HepG2 (cell line): Measurements from ENCODE around the gene CHID1. TPM values are rescaled to one million over a fixed set of nuclear protein-coding genes. Genes with fewer than 3 reads are reported as not detected.
A peak's percentile ranks its signal among the peaks of the same experiment; 100 is the strongest.

ENCODE experiments used
- ELF3 ChIP-seq: IDR thresholded peaks from 2 replicates; pipeline ENCODE4 v1.6.1; 2016; ENCODE audit warnings: missing genetic modification reagents, missing compliant biosample characterization
- ETV5 ChIP-seq: IDR thresholded peaks from 2 replicates; pipeline ENCODE4 v1.6.1; 2018; ENCODE audit warnings: missing biosample characterization, missing genetic modification reagents, inconsistent platforms, borderline replicate concordance
- HNF4G ChIP-seq, 2 experiments: sonication (generic) in 1 of 2; formaldehyde crosslinking in 1 of 2; IDR thresholded peaks; 2 replicates each; pipeline versions ENCODE4 v1.4.0 to v1.6.1; 2011 to 2020; ENCODE audit warnings: borderline replicate concordance in 2 of 2, low read depth in 2 of 2, mild to moderate bottlenecking in 2 of 2, low read length in 1 of 2, missing genetic modification reagents in 1 of 2, moderate library complexity in 1 of 2
- JDP2 ChIP-seq: sonication (generic); formaldehyde crosslinking; IDR thresholded peaks from 2 replicates; pipeline ENCODE4 v1.8.1; 2022; ENCODE audit warnings: missing genetic modification reagents, borderline replicate concordance
- KLF15 ChIP-seq: sonication (generic); formaldehyde crosslinking; IDR thresholded peaks from 2 replicates; pipeline ENCODE4 v1.8.1; 2023; ENCODE audit warnings: borderline replicate concordance, mild to moderate bottlenecking, inconsistent platforms, missing genetic modification reagents, mixed read lengths
- NFKBIZ ChIP-seq: IDR thresholded peaks from 2 replicates; pipeline ENCODE4 v1.6.1; 2018; ENCODE audit warnings: missing genetic modification reagents, missing compliant biosample characterization
- POLR2A ChIP-seq, 2 experiments: IDR thresholded peaks; 2 replicates each; pipeline ENCODE4 v1.6.1; 2011; ENCODE audit warnings: low read depth in 2 of 2, low read length in 2 of 2, mild to moderate bottlenecking in 1 of 2, moderate library complexity in 1 of 2; ENCODE audit not compliant: insufficient read depth in 1 of 2
- RFXANK ChIP-seq: IDR thresholded peaks from 2 replicates; pipeline ENCODE4 v1.6.1; 2016
- SOX13 ChIP-seq, 3 experiments: fragments of 450-650 bp in 1 of 3; sonication (generic) in 1 of 3; formaldehyde crosslinking in 1 of 3; IDR thresholded peaks in 2 of 3; conservative IDR thresholded peaks in 1 of 3; 2 replicates each; pipeline versions ENCODE4 v1.5.0 to v1.6.1; 2016 to 2020; ENCODE audit warnings: antibody characterized with exemption in 1 of 3, mild to moderate bottlenecking in 1 of 3, missing compliant biosample characterization in 1 of 3, missing genetic modification reagents in 1 of 3, moderate library complexity in 1 of 3
- SRY ChIP-seq: sonication (generic); formaldehyde crosslinking; IDR thresholded peaks from 2 replicates; pipeline ENCODE4 v1.8.0; 2022; ENCODE audit warnings: mild to moderate bottlenecking, missing genetic modification reagents
- XRCC5 ChIP-seq: fragments of 200-400 bp; formaldehyde crosslinking; optimal IDR thresholded peaks from 2 replicates; pipeline ENCODE3; 2017; ENCODE audit warnings: mild to moderate bottlenecking, low read length
- ZBTB1 ChIP-seq: sonication (generic); formaldehyde crosslinking; IDR thresholded peaks from 2 replicates; pipeline ENCODE4 v1.4.0; 2020; ENCODE audit warnings: missing genetic modification reagents, borderline replicate concordance
- ZBTB8A ChIP-seq: sonication (generic); formaldehyde crosslinking; IDR thresholded peaks from 2 replicates; pipeline ENCODE4 v1.4.0; 2020; ENCODE audit warnings: mild to moderate bottlenecking, low read depth, missing genetic modification reagents, borderline replicate concordance
- ZIK1 ChIP-seq: sonication (generic); formaldehyde crosslinking; IDR thresholded peaks from 2 replicates; pipeline ENCODE4 v1.5.0; 2020; ENCODE audit warnings: mild to moderate bottlenecking, low read depth, missing genetic modification reagents, borderline replicate concordance
- ZKSCAN5 ChIP-seq: sonication (generic); formaldehyde crosslinking; IDR thresholded peaks from 2 replicates; pipeline ENCODE4 v1.5.1; 2020; ENCODE audit warnings: mild to moderate bottlenecking, missing genetic modification reagents
- ZNF543 ChIP-seq: sonication (generic); formaldehyde crosslinking; IDR thresholded peaks from 2 replicates; pipeline ENCODE4 v1.4.0; 2020; ENCODE audit warnings: mild to moderate bottlenecking, missing genetic modification reagents
- ZNF782 ChIP-seq: sonication (generic); formaldehyde crosslinking; IDR thresholded peaks from 2 replicates; pipeline ENCODE4 v1.4.0; 2020; ENCODE audit warnings: missing genetic modification reagents, mild to moderate bottlenecking, borderline replicate concordance
- polyA plus RNA-seq, 8 experiments: library from polyadenylated mRNA; depleted of rRNA in 3 of 8; stranded (reverse) in 7 of 8; unstranded in 1 of 8; fragments of >200 nt; fragmentation: Illumina TruSeq in 4 of 8; extraction: Trizol in 4 of 8; gene quantifications; 2 replicates each; pipeline versions ENCODE4 v1.2.1 to v1.2.3, GENCODE V29; 2011 to 2016; ENCODE audit warnings: low read depth in 4 of 8, missing spikeins in 1 of 8, mixed read lengths in 1 of 8; ENCODE audit not compliant: insufficient read depth in 1 of 8
- total RNA-seq, 5 experiments: library from RNA; depleted of rRNA; stranded (reverse); fragments of >200 nt; fragmentation: Illumina TruSeq; extraction: Trizol; gene quantifications; 2 replicates each; pipeline ENCODE4 v1.2.3, GENCODE V29; 2016; ENCODE audit warnings: low read depth in 1 of 5
- TF ChIP-seq, protein P1 (sequence below): sonication (generic); formaldehyde crosslinking; IDR thresholded peaks from 2 replicates; pipeline ENCODE4 v1.8.1; 2022; ENCODE audit warnings: low read depth, mild to moderate bottlenecking, missing genetic modification reagents
- TF ChIP-seq, protein P2 (sequence below): IDR thresholded peaks from 2 replicates; pipeline ENCODE4 v1.6.1; 2018; ENCODE audit warnings: missing genetic modification reagents
- TF ChIP-seq, protein P3 (sequence below): sonication (generic); formaldehyde crosslinking; IDR thresholded peaks from 2 replicates; pipeline ENCODE4 v1.4.0; 2020; ENCODE audit warnings: mild to moderate bottlenecking, low read depth, missing genetic modification reagents
- TF ChIP-seq, protein P4 (sequence below): sonication (generic); formaldehyde crosslinking; IDR thresholded peaks from 2 replicates; pipeline ENCODE4 v1.5.1; 2020; ENCODE audit warnings: missing genetic modification reagents, mild to moderate bottlenecking, borderline replicate concordance
- TF ChIP-seq, protein P5 (sequence below): sonication (generic); formaldehyde crosslinking; IDR thresholded peaks from 2 replicates; pipeline ENCODE4 v1.5.0; 2020; ENCODE audit warnings: mild to moderate bottlenecking, low read depth, missing genetic modification reagents, borderline replicate concordance

Gene CHID1
- total and polyA plus RNA-seq, 2 of the 13 experiments (the other 11 are each of a cell fraction or from before 2014, with no cell fraction given): 65.1 to 93.6 TPM

DNA sequence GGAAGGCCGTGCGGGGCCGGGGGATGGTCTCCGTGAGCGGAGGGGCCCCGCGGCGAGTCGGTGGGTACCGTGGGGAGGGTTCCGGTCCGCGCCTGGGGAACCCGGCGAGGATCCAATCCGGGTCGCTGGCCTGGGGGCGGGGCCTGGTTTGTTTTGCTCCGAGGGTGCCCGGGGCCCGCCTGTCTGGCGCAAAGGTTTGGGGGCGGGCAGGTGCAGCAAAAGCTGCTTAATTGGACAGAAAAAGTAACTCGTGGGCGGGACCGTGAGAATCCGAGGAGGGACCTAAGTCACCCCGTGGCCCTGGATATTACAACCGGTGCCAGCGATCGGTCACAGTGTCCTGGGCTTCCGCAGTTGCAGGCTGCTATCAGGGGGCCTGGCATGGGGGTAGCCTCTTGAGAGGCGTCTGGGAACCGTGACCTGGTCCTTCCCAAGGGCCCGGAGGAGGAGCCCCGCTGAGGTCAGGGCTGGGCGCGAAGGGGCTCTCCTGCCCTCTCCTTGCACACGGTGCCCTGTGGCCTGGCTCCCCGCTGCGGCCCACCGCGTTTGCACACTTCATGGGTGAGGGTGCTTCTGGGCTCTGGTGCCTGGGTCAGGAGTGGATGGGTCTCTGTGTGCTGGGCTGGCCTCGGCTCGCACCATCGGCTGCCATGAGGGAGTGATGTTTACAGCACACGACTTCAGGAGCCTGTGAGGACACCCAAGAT is 90.5 kb downstream of the CHID1 start (continued):
- TF ChIP-seq, protein P1, sequence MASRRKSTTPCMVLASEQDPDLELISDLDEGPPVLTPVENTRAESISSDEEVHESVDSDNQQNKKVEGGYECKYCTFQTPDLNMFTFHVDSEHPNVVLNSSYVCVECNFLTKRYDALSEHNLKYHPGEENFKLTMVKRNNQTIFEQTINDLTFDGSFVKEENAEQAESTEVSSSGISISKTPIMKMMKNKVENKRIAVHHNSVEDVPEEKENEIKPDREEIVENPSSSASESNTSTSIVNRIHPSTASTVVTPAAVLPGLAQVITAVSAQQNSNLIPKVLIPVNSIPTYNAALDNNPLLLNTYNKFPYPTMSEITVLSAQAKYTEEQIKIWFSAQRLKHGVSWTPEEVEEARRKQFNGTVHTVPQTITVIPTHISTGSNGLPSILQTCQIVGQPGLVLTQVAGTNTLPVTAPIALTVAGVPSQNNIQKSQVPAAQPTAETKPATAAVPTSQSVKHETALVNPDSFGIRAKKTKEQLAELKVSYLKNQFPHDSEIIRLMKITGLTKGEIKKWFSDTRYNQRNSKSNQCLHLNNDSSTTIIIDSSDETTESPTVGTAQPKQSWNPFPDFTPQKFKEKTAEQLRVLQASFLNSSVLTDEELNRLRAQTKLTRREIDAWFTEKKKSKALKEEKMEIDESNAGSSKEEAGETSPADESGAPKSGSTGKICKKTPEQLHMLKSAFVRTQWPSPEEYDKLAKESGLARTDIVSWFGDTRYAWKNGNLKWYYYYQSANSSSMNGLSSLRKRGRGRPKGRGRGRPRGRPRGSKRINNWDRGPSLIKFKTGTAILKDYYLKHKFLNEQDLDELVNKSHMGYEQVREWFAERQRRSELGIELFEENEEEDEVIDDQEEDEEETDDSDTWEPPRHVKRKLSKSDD (CRISPR knock-in tag): no peak
- TF ChIP-seq ZKSCAN5 (CRISPR knock-in tag): no peak
- TF ChIP-seq SOX13 (IDR thresholded peaks at IDR 0.05): no peak
- TF ChIP-seq SOX13 (CRISPR knock-in tag; conservative IDR thresholded peaks at IDR 0.05 in 1 of 2, IDR thresholded peaks at IDR 0.05 in 1 of 2): no peak
- TF ChIP-seq ELF3 (CRISPR knock-in tag): no peak
- TF ChIP-seq, protein P2, sequence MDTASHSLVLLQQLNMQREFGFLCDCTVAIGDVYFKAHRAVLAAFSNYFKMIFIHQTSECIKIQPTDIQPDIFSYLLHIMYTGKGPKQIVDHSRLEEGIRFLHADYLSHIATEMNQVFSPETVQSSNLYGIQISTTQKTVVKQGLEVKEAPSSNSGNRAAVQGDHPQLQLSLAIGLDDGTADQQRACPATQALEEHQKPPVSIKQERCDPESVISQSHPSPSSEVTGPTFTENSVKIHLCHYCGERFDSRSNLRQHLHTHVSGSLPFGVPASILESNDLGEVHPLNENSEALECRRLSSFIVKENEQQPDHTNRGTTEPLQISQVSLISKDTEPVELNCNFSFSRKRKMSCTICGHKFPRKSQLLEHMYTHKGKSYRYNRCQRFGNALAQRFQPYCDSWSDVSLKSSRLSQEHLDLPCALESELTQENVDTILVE (CRISPR knock-in tag): no peak
- TF ChIP-seq SRY (CRISPR knock-in tag): no peak
- TF ChIP-seq, protein P3, sequence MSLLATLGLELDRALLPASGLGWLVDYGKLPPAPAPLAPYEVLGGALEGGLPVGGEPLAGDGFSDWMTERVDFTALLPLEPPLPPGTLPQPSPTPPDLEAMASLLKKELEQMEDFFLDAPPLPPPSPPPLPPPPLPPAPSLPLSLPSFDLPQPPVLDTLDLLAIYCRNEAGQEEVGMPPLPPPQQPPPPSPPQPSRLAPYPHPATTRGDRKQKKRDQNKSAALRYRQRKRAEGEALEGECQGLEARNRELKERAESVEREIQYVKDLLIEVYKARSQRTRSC (CRISPR knock-in tag): no peak
- no peak for TF ChIP-seq ZNF543 (CRISPR knock-in tag)
- TF ChIP-seq, protein P4, sequence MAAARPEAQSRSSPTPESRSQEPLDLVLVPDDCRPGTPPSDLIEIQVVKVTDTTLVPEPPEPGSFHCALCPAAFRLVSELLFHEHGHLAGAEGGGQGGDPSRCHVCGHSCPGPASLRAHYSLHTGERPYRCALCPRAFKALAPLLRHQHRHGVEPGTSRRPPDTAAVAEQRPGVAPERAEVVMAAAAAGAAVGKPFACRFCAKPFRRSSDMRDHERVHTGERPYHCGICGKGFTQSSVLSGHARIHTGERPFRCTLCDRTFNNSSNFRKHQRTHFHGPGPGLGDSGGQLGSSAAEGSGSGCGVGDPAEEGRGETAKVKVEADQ (CRISPR knock-in tag): no peak
- TF ChIP-seq, protein P5, sequence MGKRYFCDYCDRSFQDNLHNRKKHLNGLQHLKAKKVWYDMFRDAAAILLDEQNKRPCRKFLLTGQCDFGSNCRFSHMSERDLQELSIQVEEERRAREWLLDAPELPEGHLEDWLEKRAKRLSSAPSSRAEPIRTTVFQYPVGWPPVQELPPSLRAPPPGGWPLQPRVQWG (CRISPR knock-in tag): no peak
- peak; percentile 10; the same call in 1 of the 2 replicates for TF ChIP-seq HNF4G (IDR thresholded peaks at IDR 0.05; ENCODE audit: borderline replicate concordance, low read depth, low read length)
- no peak for TF ChIP-seq HNF4G (CRISPR knock-in tag; IDR thresholded peaks at IDR 0.05; ENCODE audit: borderline replicate concordance, low read depth)
- TF ChIP-seq XRCC5: no peak
- TF ChIP-seq ZIK1 (CRISPR knock-in tag): no peak
- TF ChIP-seq ZBTB1 (CRISPR knock-in tag): no peak
- no peak for TF ChIP-seq RFXANK (CRISPR knock-in tag)
- TF ChIP-seq KLF15 (CRISPR knock-in tag): no peak
- TF ChIP-seq POLR2A (IDR thresholded peaks at IDR 0.05; ENCODE audit: insufficient read depth in 1 of 2, low read depth in 2 of 2, low read length in 2 of 2): peak in 1 of 2 experiments; percentile 66; a peak in 2 of 4 replicates
- no peak for TF ChIP-seq NFKBIZ (CRISPR knock-in tag)
- 0 out of 2 replicates have a peak, but pooled peaks have one; percentile 1 for TF ChIP-seq ETV5
- no peak for TF ChIP-seq JDP2 (CRISPR knock-in tag)
- no peak for TF ChIP-seq ZBTB8A
- TF ChIP-seq ZNF782: no peak
